Neuronal stem cell (in vitro differentiated cells): Measurements from ENCODE around the gene CAPG.

Experiments used
- DNase-seq: peaks from one replicate; pipeline ENCODE4 v3.0.0-alpha.2; 2013; ENCODE audit warnings: low spot score
- H2AFZ ChIP-seq: one replicate; pipeline ENCODE4 v1.6.1; 2013; ENCODE audit warnings: mild to moderate bottlenecking, low read length, inconsistent platforms
- H2AK5ac ChIP-seq: 2 replicates; pipeline ENCODE4 v1.6.1; 2013; ENCODE audit warnings: low read depth, mild to moderate bottlenecking, inconsistent platforms, low read length, moderate library complexity, mixed read lengths
- H2BK120ac ChIP-seq: 2 replicates; pipeline ENCODE4 v1.6.1; 2013; ENCODE audit warnings: low read depth, mild to moderate bottlenecking, inconsistent platforms, low read length, moderate library complexity, mixed read lengths
- H2BK12ac ChIP-seq: one replicate; pipeline ENCODE4 v1.6.1; 2013; ENCODE audit warnings: low read length, inconsistent platforms
- H2BK15ac ChIP-seq: 2 replicates; pipeline ENCODE4 v1.6.1; 2013; ENCODE audit warnings: mild to moderate bottlenecking, low read length, inconsistent platforms, mixed read lengths
- H2BK5ac ChIP-seq: one replicate; pipeline ENCODE4 v1.6.1; 2013; ENCODE audit warnings: inconsistent platforms, mild to moderate bottlenecking, low read length, moderate library complexity
- H3K14ac ChIP-seq: one replicate; pipeline ENCODE4 v1.6.1; 2013; ENCODE audit warnings: low read length, inconsistent platforms
- H3K18ac ChIP-seq: 2 replicates; pipeline ENCODE4 v1.6.1; 2013; ENCODE audit warnings: low read length, inconsistent platforms
- H3K23ac ChIP-seq: 2 replicates; pipeline ENCODE4 v1.6.1; 2013; ENCODE audit warnings: low read depth, mild to moderate bottlenecking, mixed read lengths, low read length, inconsistent platforms; ENCODE audit not compliant: poor library complexity
- H3K27ac ChIP-seq: replicated peaks from 3 replicates; pipeline ENCODE4 v1.5.1; 2013; ENCODE audit warnings: low read length, inconsistent platforms
- H3K27me3 ChIP-seq, 3 experiments: 2 replicates each; pipeline ENCODE4 v1.6.1; 2013; ENCODE audit warnings: low read length in 3 of 3, mild to moderate bottlenecking in 2 of 3, inconsistent platforms in 1 of 3, low read depth in 1 of 3, mixed read lengths in 1 of 3, moderate library complexity in 1 of 3; ENCODE audit not compliant: control insufficient read depth in 3 of 3, insufficient read depth in 3 of 3
- H3K36me3 ChIP-seq, 2 donors: replicated peaks in 1 of 2; 2 replicates each; pipeline ENCODE4 v1.6.1; 2013; ENCODE audit warnings: low read length in 2 of 2; ENCODE audit not compliant: control insufficient read depth in 2 of 2, insufficient read depth in 2 of 2
- H3K4ac ChIP-seq: 2 replicates; pipeline ENCODE4 v1.6.1; 2013; ENCODE audit warnings: inconsistent platforms, mild to moderate bottlenecking, low read length, moderate library complexity
- H3K4me1 ChIP-seq, 2 donors: 1 replicate in 1 of 2; 2 replicates in 1 of 2; pipeline ENCODE4 v1.6.1; 2013; ENCODE audit warnings: low read length in 2 of 2, low read depth in 1 of 2; ENCODE audit not compliant: control insufficient read depth in 2 of 2, insufficient read depth in 1 of 2
- H3K4me2 ChIP-seq: one replicate; pipeline ENCODE4 v1.6.1; 2013; ENCODE audit warnings: mild to moderate bottlenecking, low read length, inconsistent platforms; ENCODE audit not compliant: insufficient read depth, poor library complexity, severe bottlenecking
- H3K4me3 ChIP-seq, 2 donors: 2 replicates each; pipeline ENCODE4 v1.5.1; 2013; ENCODE audit warnings: low read length in 2 of 2, mild to moderate bottlenecking in 2 of 2, inconsistent platforms in 1 of 2, moderate library complexity in 1 of 2
- H3K79me1 ChIP-seq: one replicate; pipeline ENCODE4 v1.6.1; 2013; ENCODE audit warnings: low read depth, mild to moderate bottlenecking, inconsistent platforms, low read length, moderate library complexity
- H3K9ac ChIP-seq: one replicate; pipeline ENCODE4 v1.6.1; 2013; ENCODE audit warnings: mild to moderate bottlenecking, low read depth, low read length, inconsistent platforms; ENCODE audit not compliant: poor library complexity
- H3K9me3 ChIP-seq, 2 donors: replicated peaks in 1 of 2; 2 replicates each; pipeline versions ENCODE3 to v1.6.1; 2013; ENCODE audit warnings: low read length in 2 of 2, mild to moderate bottlenecking in 2 of 2, inconsistent platforms in 1 of 2, low read depth in 1 of 2, mixed read lengths in 1 of 2, moderate library complexity in 1 of 2; ENCODE audit not compliant: control insufficient read depth in 2 of 2, insufficient read depth in 1 of 2
- H4K8ac ChIP-seq: one replicate; pipeline ENCODE4 v1.6.1; 2013; ENCODE audit warnings: low read depth, mild to moderate bottlenecking, inconsistent platforms, low read length, moderate library complexity
- H4K91ac ChIP-seq: one replicate; pipeline ENCODE4 v1.6.1; 2013; ENCODE audit warnings: low read length, low read depth, mild to moderate bottlenecking, inconsistent platforms; ENCODE audit not compliant: poor library complexity
- WGBS, 2 donors: extraction: QIAGEN DNeasy Blood & Tissue Kit; methylation state at CpG; one replicate each; pipeline ENCODE4 v1.1.7; 2013; ENCODE audit warnings: missing lambda C conversion rate in 2 of 2, mixed read lengths in 1 of 2; ENCODE audit not compliant: insufficient read length in 2 of 2, insufficient replicate concordance in 1 of 2; ENCODE audit errors: extremely low coverage in 2 of 2; 5-methylcytosine and 5-hydroxymethylcytosine counted together

Gene CAPG

GRCh38 chr2:85419009-85419675, 9.0 kb upstream of the CAPG start:
- no CpG with 5 or more reads among the region's 17 CpGs for WGBS, 2 donors
- H2BK12ac ChIP-seq: no peak overlapping the region

GRCh38 chr2:85418132-85419008, 8.2 kb upstream of the CAPG start, which contains the start of gene SH2D6:
Gene SH2D6, plus strand, starts transcription at chr2:85418714. Its CDS starts 10,752 bp downstream, at chr2:85429466.
- peak within 1 kb of the TSS; percentile 99 for H4K8ac ChIP-seq
- peak within 1 kb of the TSS; percentile 88 for H3K4me2 ChIP-seq
- H3K9ac ChIP-seq: peak within 1 kb of the TSS; percentile 88
- H3K27ac ChIP-seq: peak within 1 kb of the TSS; percentile 74
- peaks cover 0 to 23% (median 6%) of the 10 kb centered on the region in 3 experiments for H3K27me3 ChIP-seq
- no peaks in the 10 kb centered on the region for H3K36me3 ChIP-seq
- peak within 1 kb of the TSS; percentile 90 for H2BK15ac ChIP-seq
- DNase-seq: peak; percentile 73
- no peaks in the 10 kb centered on the region for H3K9me3 ChIP-seq
- H3K4ac ChIP-seq: peak within 1 kb of the TSS; percentile 91
- H3K23ac ChIP-seq: peak within 1 kb of the TSS; percentile 87
- peak within 1 kb of the TSS; percentile 98 for H3K18ac ChIP-seq
- H3K4me1 ChIP-seq: peaks cover 11 to 13% of the 10 kb centered on the region in 2 donors
- peak within 1 kb of the TSS; percentile 89 for H2AK5ac ChIP-seq
- peak within 1 kb of the TSS; percentile 91 for H2BK5ac ChIP-seq
- H3K79me1 ChIP-seq: no peaks in the 10 kb centered on the region
- peak within 1 kb of the TSS; percentile 67 for H4K91ac ChIP-seq
- H2AFZ ChIP-seq: peak within 1 kb of the TSS; percentile 91
- H2BK12ac ChIP-seq: no peak within 1 kb of the TSS
- H2BK120ac ChIP-seq: peak within 1 kb of the TSS; percentile 63
- WGBS, 2 donors: no CpG with 5 or more reads among the region's 57 CpGs
- peak within 1 kb of the TSS; percentile 43 for H3K14ac ChIP-seq
- peak within 1 kb of the TSS; percentile 58 to 87 for H3K4me3 ChIP-seq

More at GRCh38 chr2:85419009-85419675, 9.0 kb upstream of the CAPG start:
- peak overlapping the region; percentile 63 for H2BK120ac ChIP-seq
- H4K8ac ChIP-seq: peak overlapping the region; percentile 99
- no peaks in the 10 kb centered on the region for H3K79me1 ChIP-seq
- H3K23ac ChIP-seq: peak overlapping the region; percentile 87
- peak overlapping the region; percentile 98 for H3K18ac ChIP-seq
- no peaks in the 10 kb centered on the region for H3K36me3 ChIP-seq
- peak overlapping the region; percentile 90 for H2BK15ac ChIP-seq
- peak overlapping the region; percentile 43 for H3K14ac ChIP-seq
- no peaks in the 10 kb centered on the region for H3K9me3 ChIP-seq
- peak overlapping the region; percentile 67 for H4K91ac ChIP-seq
- H3K9ac ChIP-seq: peak overlapping the region; percentile 88
- H2AFZ ChIP-seq: peak overlapping the region; percentile 91
- peak overlapping the region; percentile 91 for H2BK5ac ChIP-seq
- H3K4me1 ChIP-seq: peaks cover 11 to 13% of the 10 kb centered on the region in 2 donors
- no peak for DNase-seq
- H3K27ac ChIP-seq: peak overlapping the region; percentile 74
- H3K4ac ChIP-seq: peak overlapping the region; percentile 91
- H3K27me3 ChIP-seq: peaks cover 0 to 19% (median under 1%) of the 10 kb centered on the region in 3 experiments
- peak overlapping the region; percentile 89 for H2AK5ac ChIP-seq
- peak overlapping the region; percentile 58 to 87 for H3K4me3 ChIP-seq
- H3K4me2 ChIP-seq: peak overlapping the region; percentile 88

DNA sequence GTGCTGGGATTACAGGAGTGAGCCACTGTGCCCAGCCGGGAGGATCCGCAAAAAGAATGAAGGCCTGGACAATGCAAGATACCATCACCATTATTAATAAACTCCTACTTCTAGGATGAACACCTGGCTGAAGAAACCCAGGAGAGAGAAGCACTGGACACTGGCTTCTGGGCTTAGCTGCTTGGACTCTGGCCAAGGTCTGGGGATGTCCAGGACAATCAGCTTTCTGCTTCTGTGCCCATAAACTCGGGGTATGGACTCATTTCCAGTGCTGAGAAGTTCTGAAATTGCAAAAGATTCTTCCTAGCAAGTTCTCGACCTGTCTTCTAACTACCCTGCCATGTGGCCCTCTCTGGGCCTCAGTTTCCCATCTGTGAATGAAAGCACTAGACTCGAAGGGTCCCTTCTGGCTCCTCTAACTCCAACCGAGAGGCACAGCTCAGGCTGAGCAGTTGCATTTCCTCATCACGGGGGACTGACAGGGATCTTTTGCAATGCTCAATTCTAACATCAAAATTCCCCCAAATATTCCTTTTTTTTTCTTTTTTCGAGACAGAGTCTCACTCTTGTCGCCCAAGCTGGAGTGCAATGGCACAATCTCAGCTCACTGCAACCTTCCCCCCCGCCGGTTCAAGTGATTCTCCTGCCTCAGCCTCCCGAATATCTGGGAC, 5.9 kb upstream of the CAPG start:
- DNase-seq: no peak
- Histone ChIP-seq H3K23ac (no peak overlapping the region), H3K9me3 (no peaks in the 10 kb centered on the region), H2BK5ac (no peak overlapping the region), H3K9ac (no peak overlapping the region), H2BK12ac (no peak overlapping the region), H3K79me1 (no peaks in the 10 kb centered on the region), H3K14ac (no peak overlapping the region), H3K36me3 (no peaks in the 10 kb centered on the region), H2AK5ac (no peak overlapping the region), H3K4me2 (no peak overlapping the region), H2AFZ (no peak overlapping the region), H3K4ac (no peak overlapping the region), H2BK120ac (no peak overlapping the region), H3K4me3 (no peak overlapping the region), H3K27me3 (peaks cover 0 to 32% (median 11%) of the 10 kb centered on the region in 3 experiments), H4K8ac (no peak overlapping the region), H3K18ac (no peak overlapping the region), H4K91ac (no peak overlapping the region), H2BK15ac (no peak overlapping the region), H3K4me1 (peaks cover 13% of the 10 kb centered on the region in 2 donors), H3K27ac (no peak overlapping the region)
- WGBS, 2 donors: no CpG with 5 or more reads among the region's 12 CpGs
